Adipose tissue (tissue), 3 donors: ENCODE measurements around the gene NR1D2. TPM values are rescaled to one million over a fixed set of nuclear protein-coding genes. Genes with fewer than 3 reads are reported as not detected.

Source experiments
- H3K27ac ChIP-seq: one replicate; pipeline ENCODE4 v1.5.1; 2013; ENCODE audit warnings: low read depth, low read length
- WGBS, 3 donors: extraction: QIAGEN DNeasy Blood & Tissue Kit; methylation state at CpG; one replicate each; pipeline ENCODE4 v1.1.7; 2013; 5-methylcytosine and 5-hydroxymethylcytosine counted together
- polyA plus RNA-seq, 3 donors: library from polyadenylated mRNA; stranded (reverse); fragments of 200-250 nt; gene quantifications; one replicate each; pipeline ENCODE4 v1.2.3, GENCODE V29; 2013
- donor health status: healthy with polysubstance abuse.
- donor health status: Bipolar disorder and iron deficiency.
- donor health status: healthy.

The NR1D2 gene
- polyA plus RNA-seq, 3 donors, result 6.3 to 15.4 (median 7.6) TPM

- no peak overlapping the region for H3K27ac ChIP-seq
- WGBS, 3 donors, result 45 to 83% (median 71%) methylated on average over 3 of the region's 3 CpGs
Measured at GRCh38 chr3:23956701-23957100, 11.6 kb downstream of the NR1D2 start.

- H3K27ac ChIP-seq, result no peak overlapping the region
- 79 to 87% (median 83%) methylated on average over 7 of the region's 7 CpGs for WGBS, 3 donors
Measured at GRCh38 chr3:23959135-23959900, 14.2 kb downstream of the NR1D2 start.

GRCh38 chr3:23960649-23961048, 15.6 kb downstream of the NR1D2 start:
- WGBS, 3 donors, result 21 to 89% (median 88%) methylated on average over 1 of the region's 1 CpG
- H3K27ac ChIP-seq, result no peak overlapping the region

GRCh38 chr3:23961066-23961465, 16.0 kb downstream of the NR1D2 start:
- WGBS, 3 donors, result 92 to 100% (median 100%) methylated on average over 1 of the region's 1 CpG
- H3K27ac ChIP-seq, result no peak overlapping the region

- H3K27ac ChIP-seq, result no peak overlapping the region
- WGBS, 3 donors, result 96 to 98% (median 97%) methylated on average over 5 of the region's 5 CpGs
Measured at GRCh38 chr3:23961913-23962312, 16.8 kb downstream of the NR1D2 start.

GRCh38 chr3:23964537-23965235, 19.6 kb downstream of the NR1D2 start:
- WGBS, 3 donors, result 91 to 93% (median 93%) methylated on average over 3 of the region's 3 CpGs
- no peak overlapping the region for H3K27ac ChIP-seq

- 90 to 92% (median 91%) methylated on average over 1 of the region's 1 CpG for WGBS, 3 donors
- H3K27ac ChIP-seq, result no peak overlapping the region
Measured at GRCh38 chr3:23966328-23966727, 21.2 kb downstream of the NR1D2 start.

GRCh38 chr3:23968463-23969184, 23.5 kb downstream of the NR1D2 start:
- H3K27ac ChIP-seq, result no peak overlapping the region
- 87 to 92% (median 90%) methylated on average over 5 of the region's 5 CpGs for WGBS, 3 donors

- 92 to 96% (median 95%) methylated on average over 4 of the region's 4 CpGs for WGBS, 3 donors
Measured at GRCh38 chr3:23969393-23969792, 24.3 kb downstream of the NR1D2 start.

GRCh38 chr3:23971684-23972083, 26.6 kb downstream of the NR1D2 start:
- WGBS, 3 donors, result 97 to 98% (median 98%) methylated on average over 1 of the region's 1 CpG
- H3K27ac ChIP-seq, result no peak overlapping the region

More at GRCh38 chr3:23969393-23969792, 24.3 kb downstream of the NR1D2 start:
- H3K27ac ChIP-seq, result no peak overlapping the region

- 74 to 92% (median 83%) methylated on average over 4 of the region's 4 CpGs for WGBS, 3 donors
- no peak overlapping the region for H3K27ac ChIP-seq
Measured at GRCh38 chr3:23976555-23976954, 31.5 kb downstream of the NR1D2 start.

- no peak overlapping the region for H3K27ac ChIP-seq
Measured at GRCh38 chr3:23979569-23979968, 34.5 kb downstream of the NR1D2 start.

- 92 to 96% (median 93%) methylated on average over 7 of the region's 7 CpGs for WGBS, 3 donors
- no peak overlapping the region for H3K27ac ChIP-seq
Measured at GRCh38 chr3:23981136-23981535, 36.0 kb downstream of the NR1D2 start.

- H3K27ac ChIP-seq, result no peak overlapping the region
- WGBS, 3 donors, result 73 to 89% (median 79%) methylated on average over 5 of the region's 5 CpGs
Measured at GRCh38 chr3:23981955-23982354, 36.9 kb downstream of the NR1D2 start.

GRCh38 chr3:23984934-23985333, 39.8 kb downstream of the NR1D2 start:
- H3K27ac ChIP-seq, result no peak overlapping the region
- 93 to 95% (median 94%) methylated on average over 3 of the region's 3 CpGs for WGBS, 3 donors

GRCh38 chr3:23985747-23986544, 40.9 kb downstream of the NR1D2 start:
- 55 to 82% (median 66%) methylated on average over 1 of the region's 1 CpG for WGBS, 3 donors
- no peak overlapping the region for H3K27ac ChIP-seq

- WGBS, 3 donors, result 57 to 81% (median 61%) methylated on average over 6 to 8 of the region's 8 CpGs
Measured at GRCh38 chr3:23987356-23987755, 42.3 kb downstream of the NR1D2 start.

GRCh38 chr3:23991306-23991682, 46.2 kb downstream of the NR1D2 start:
- WGBS, 3 donors, result 79 to 89% (median 80%) methylated on average over 3 of the region's 3 CpGs

More at GRCh38 chr3:23987356-23987755, 42.3 kb downstream of the NR1D2 start:
- H3K27ac ChIP-seq, result no peak overlapping the region

More at GRCh38 chr3:23991306-23991682, 46.2 kb downstream of the NR1D2 start:
- H3K27ac ChIP-seq, result no peak overlapping the region
